Measurements from ENCODE around the gene INTS11.

- no peak for TF ChIP-seq POLR2A (IDR thresholded peaks at IDR 0.05)
- peak in 3 of 7 experiments; percentile 15 to 28 (median 17) for TF ChIP-seq CTCF (IDR thresholded peaks at IDR 0.05)
- no peak for TF ChIP-seq EP300 (IDR thresholded peaks at IDR 0.05)
These were observed 24.6 kb downstream of the INTS11 start for GRCh38 chr1:1299686-1300351.

Data from stomach (tissue), 4 donors.